ENCODE data around the gene CRMP1. TPM values are rescaled to one million over a fixed set of nuclear protein-coding genes. Genes with fewer than 3 reads are reported as not detected.

The CRMP1 gene
- total RNA-seq, 1 donor from 2014 or later: 15.7 TPM

DNA sequence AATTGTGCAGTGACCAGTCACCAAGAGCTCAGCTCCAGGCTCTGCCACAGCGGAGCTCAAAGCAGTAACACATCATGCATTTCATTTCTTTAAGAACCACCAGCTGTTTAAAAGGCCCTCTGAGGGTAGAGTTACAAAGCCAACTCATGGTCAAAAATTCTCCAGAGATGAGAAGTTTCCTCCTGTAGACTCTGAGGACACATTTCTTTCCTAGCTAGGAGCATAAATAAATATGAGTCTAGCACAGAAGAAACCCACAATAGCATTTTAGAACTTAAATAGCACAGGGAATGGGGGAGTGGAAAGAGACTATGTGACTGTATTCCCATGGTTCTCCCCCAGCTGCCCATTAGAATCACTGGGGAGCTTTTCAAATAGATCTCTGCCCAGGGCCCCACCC lies 6.5 kb upstream of the CRMP1 start:
- peaks cover 4% of the 10 kb centered on the region for H3K9me3 Mint-ChIP-seq
- H3K27ac Mint-ChIP-seq: no peak overlapping the region
- H3K27me3 Mint-ChIP-seq (ENCODE audit: low read depth): peaks cover 95% of the 10 kb centered on the region
- H3K36me3 Mint-ChIP-seq: no peaks in the 10 kb centered on the region
- H3K4me3 Mint-ChIP-seq: no peak overlapping the region
- no peaks in the 10 kb centered on the region for H3K4me1 Mint-ChIP-seq
- no peak for DNase-seq (ENCODE audit: low spot score in 2 of 2, unreplicated experiment in 2 of 2)
- TF ChIP-seq, protein P1, sequence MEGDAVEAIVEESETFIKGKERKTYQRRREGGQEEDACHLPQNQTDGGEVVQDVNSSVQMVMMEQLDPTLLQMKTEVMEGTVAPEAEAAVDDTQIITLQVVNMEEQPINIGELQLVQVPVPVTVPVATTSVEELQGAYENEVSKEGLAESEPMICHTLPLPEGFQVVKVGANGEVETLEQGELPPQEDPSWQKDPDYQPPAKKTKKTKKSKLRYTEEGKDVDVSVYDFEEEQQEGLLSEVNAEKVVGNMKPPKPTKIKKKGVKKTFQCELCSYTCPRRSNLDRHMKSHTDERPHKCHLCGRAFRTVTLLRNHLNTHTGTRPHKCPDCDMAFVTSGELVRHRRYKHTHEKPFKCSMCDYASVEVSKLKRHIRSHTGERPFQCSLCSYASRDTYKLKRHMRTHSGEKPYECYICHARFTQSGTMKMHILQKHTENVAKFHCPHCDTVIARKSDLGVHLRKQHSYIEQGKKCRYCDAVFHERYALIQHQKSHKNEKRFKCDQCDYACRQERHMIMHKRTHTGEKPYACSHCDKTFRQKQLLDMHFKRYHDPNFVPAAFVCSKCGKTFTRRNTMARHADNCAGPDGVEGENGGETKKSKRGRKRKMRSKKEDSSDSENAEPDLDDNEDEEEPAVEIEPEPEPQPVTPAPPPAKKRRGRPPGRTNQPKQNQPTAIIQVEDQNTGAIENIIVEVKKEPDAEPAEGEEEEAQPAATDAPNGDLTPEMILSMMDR (IDR thresholded peaks at IDR 0.05; ENCODE audit: unreplicated experiment): no peak

DNA sequence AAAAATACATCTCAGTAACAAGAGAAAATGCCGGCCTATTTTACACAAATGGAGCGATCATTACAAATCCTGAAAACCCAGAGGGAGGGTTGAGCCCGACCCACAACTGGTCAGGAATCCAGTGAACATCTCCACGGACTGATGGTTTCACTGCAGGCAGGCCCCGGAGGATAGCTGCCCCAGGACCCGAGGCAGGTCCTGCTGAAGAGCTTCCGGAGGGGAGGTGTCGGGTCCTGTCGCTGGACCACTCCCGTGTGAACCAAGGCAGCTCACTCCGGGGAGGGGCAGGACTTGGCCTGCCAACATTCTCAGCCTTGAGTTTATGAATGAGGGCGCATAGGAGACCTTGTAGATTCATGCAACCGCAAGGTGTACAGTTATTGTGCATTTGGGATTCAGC lies 4.8 kb upstream of the CRMP1 start:
- Mint-ChIP-seq H3K4me1 (no peaks in the 10 kb centered on the region), H3K27me3 (ENCODE audit: low read depth) (peaks cover 94% of the 10 kb centered on the region), H3K9me3 (peaks cover 4% of the 10 kb centered on the region), H3K27ac (no peak overlapping the region), H3K4me3 (no peak overlapping the region), H3K36me3 (no peaks in the 10 kb centered on the region)
- no peak for DNase-seq (ENCODE audit: low spot score in 2 of 2, unreplicated experiment in 2 of 2)
- TF ChIP-seq, protein P1 (IDR thresholded peaks at IDR 0.05; ENCODE audit: unreplicated experiment): no peak

DNA sequence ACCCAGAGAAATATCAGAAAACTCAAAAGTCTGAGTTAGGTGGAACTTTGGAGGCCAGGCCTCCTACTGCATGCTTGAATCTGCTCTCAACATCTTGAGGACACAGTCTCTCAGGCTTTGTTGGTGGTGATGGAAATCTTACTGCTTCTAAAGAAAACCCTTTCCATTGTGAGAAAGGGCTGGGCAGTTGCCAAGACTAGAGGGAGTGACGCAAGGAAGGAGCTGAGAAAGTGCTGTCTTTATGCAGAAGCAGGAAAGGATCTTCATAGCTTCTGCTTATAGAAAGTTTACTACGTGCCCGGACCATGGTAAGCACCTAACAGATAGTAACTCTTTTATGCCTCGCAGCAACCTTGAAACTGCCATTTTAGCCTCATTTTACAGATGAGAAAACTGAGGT lies 2.4 kb upstream of the CRMP1 start:
- TF ChIP-seq, protein P1 (IDR thresholded peaks at IDR 0.05; ENCODE audit: unreplicated experiment): no peak
- Mint-ChIP-seq H3K4me3 (no peak overlapping the region), H3K9me3 (peaks cover 4% of the 10 kb centered on the region), H3K36me3 (no peaks in the 10 kb centered on the region), H3K4me1 (peaks cover 4% of the 10 kb centered on the region), H3K27me3 (ENCODE audit: low read depth) (peaks cover 91% of the 10 kb centered on the region), H3K27ac (no peak overlapping the region)
- no peak for DNase-seq (ENCODE audit: low spot score in 2 of 2, unreplicated experiment in 2 of 2)

DNA sequence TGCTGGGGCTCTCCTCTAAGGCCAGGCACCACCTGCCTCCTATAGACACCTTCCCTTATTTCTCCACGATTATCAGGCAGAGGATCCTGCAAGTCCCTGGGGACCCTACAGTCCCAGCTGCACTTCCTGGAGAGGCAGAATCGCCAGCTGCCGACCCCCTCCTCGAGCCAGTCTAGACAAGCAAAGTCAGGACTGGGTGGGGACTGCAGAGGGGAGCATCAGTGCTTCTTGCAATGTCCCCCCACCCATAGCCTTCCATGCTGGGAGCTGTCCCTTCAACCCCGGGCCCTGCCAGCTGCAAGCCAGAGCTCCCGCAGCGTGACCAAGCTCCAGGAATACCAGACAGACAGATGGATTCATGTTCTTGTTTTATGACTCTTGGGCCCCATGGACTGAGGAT lies 1.4 kb upstream of the CRMP1 start:
- no peak overlapping the region for H3K4me3 Mint-ChIP-seq
- no peaks in the 10 kb centered on the region for H3K36me3 Mint-ChIP-seq
- no peak for DNase-seq (ENCODE audit: low spot score in 2 of 2, unreplicated experiment in 2 of 2)
- peaks cover 91% of the 10 kb centered on the region for H3K27me3 Mint-ChIP-seq (ENCODE audit: low read depth)
- peaks cover 4% of the 10 kb centered on the region for H3K9me3 Mint-ChIP-seq
- TF ChIP-seq, protein P1 (IDR thresholded peaks at IDR 0.05; ENCODE audit: unreplicated experiment): no peak
- no peak overlapping the region for H3K27ac Mint-ChIP-seq
- H3K4me1 Mint-ChIP-seq: peaks cover 7% of the 10 kb centered on the region

DNA sequence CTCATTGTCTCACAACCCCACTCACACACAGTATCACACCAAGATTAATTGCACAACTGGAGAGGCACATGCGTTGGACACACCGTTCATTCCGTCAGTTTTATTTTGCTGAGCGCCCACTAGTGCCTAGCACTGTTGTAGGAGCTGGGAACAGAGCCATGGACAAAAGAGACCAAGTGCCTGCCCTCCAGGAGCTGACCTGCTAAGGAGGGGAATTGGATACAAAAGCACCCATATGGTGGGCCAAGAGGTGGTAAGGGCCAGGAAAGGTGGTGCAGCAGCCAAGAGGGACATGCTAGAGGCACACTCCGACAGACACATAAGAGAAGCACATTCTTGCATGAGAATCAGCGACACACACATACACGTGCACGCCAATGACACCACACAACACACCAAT lies 705 bp upstream of the CRMP1 start:
- DNase-seq (ENCODE audit: low spot score in 2 of 2, unreplicated experiment in 2 of 2): no peak
- H3K9me3 Mint-ChIP-seq: peaks cover 4% of the 10 kb centered on the region
- peaks cover 14% of the 10 kb centered on the region for H3K4me1 Mint-ChIP-seq
- H3K4me3 Mint-ChIP-seq: peak overlapping the region; percentile 20
- H3K36me3 Mint-ChIP-seq: no peaks in the 10 kb centered on the region
- H3K27me3 Mint-ChIP-seq (ENCODE audit: low read depth): peaks cover 91% of the 10 kb centered on the region
- no peak overlapping the region for H3K27ac Mint-ChIP-seq
- TF ChIP-seq, protein P1 (IDR thresholded peaks at IDR 0.05; ENCODE audit: unreplicated experiment): no peak
